Measurements from ENCODE around the gene GYPB.
"Not testable (repeated sequence)": the region's sequence is repeated elsewhere in the genome, so short reads cannot be mapped to it uniquely, and the experiment has no call there.

The GYPB gene

GRCh38 chr4:144019277-144019676 lies at the start of gene GYPB:
TSS of gene GYPB (minus strand) at chr4:144019380. CDS start at chr4:144019287, 93 bp downstream.
- in situ Hi-C loops (cut with MboI; ENCODE audit: low pct_unique_long_range_greater_than_20kb, low sequenced_read_pairs, unreplicated experiment); DNase-seq (ENCODE audit: low spot score): not testable (repeated sequence)

GRCh38 chr4:144061556-144061955 lies 42.4 kb upstream of the GYPB start:
- in situ Hi-C loops (cut with MboI; ENCODE audit: low pct_unique_long_range_greater_than_20kb, low sequenced_read_pairs, unreplicated experiment); DNase-seq (ENCODE audit: low spot score): not testable (repeated sequence)

- in situ Hi-C loops (cut with MboI; ENCODE audit: low pct_unique_long_range_greater_than_20kb, low sequenced_read_pairs, unreplicated experiment); DNase-seq (ENCODE audit: low spot score): not testable (repeated sequence)
Measured at GRCh38 chr4:144060234-144060859, 41.2 kb upstream of the GYPB start.

GRCh38 chr4:144056800-144057199 lies 37.6 kb upstream of the GYPB start:
- DNase-seq (ENCODE audit: low spot score) = no peak
- in situ Hi-C loops (cut with MboI; ENCODE audit: low pct_unique_long_range_greater_than_20kb, low sequenced_read_pairs, unreplicated experiment) = no loop called here
- TF ChIP-seq CTCF (IDR thresholded peaks at IDR 0.05; ENCODE audit: extremely low read depth, insufficient read depth, missing control alignments) = no peak

GRCh38 chr4:144055336-144055735 lies 36.2 kb upstream of the GYPB start:
- DNase-seq (ENCODE audit: low spot score); in situ Hi-C loops (cut with MboI; ENCODE audit: low pct_unique_long_range_greater_than_20kb, low sequenced_read_pairs, unreplicated experiment): not testable (repeated sequence)

GRCh38 chr4:144051494-144051893 lies 32.3 kb upstream of the GYPB start:
- in situ Hi-C loops (cut with MboI; ENCODE audit: low pct_unique_long_range_greater_than_20kb, low sequenced_read_pairs, unreplicated experiment); DNase-seq (ENCODE audit: low spot score): not testable (repeated sequence)

GRCh38 chr4:144050631-144051030 lies 31.5 kb upstream of the GYPB start:
- DNase-seq (ENCODE audit: low spot score); in situ Hi-C loops (cut with MboI; ENCODE audit: low pct_unique_long_range_greater_than_20kb, low sequenced_read_pairs, unreplicated experiment): not testable (repeated sequence)

- DNase-seq (ENCODE audit: low spot score); in situ Hi-C loops (cut with MboI; ENCODE audit: low pct_unique_long_range_greater_than_20kb, low sequenced_read_pairs, unreplicated experiment): not testable (repeated sequence)
Measured at GRCh38 chr4:144049495-144050424, 30.6 kb upstream of the GYPB start.

- DNase-seq (ENCODE audit: low spot score); in situ Hi-C loops (cut with MboI; ENCODE audit: low pct_unique_long_range_greater_than_20kb, low sequenced_read_pairs, unreplicated experiment): not testable (repeated sequence)
Measured at GRCh38 chr4:144044936-144045335, 25.8 kb upstream of the GYPB start.

- in situ Hi-C loops (cut with MboI; ENCODE audit: low pct_unique_long_range_greater_than_20kb, low sequenced_read_pairs, unreplicated experiment); DNase-seq (ENCODE audit: low spot score): not testable (repeated sequence)
Measured at GRCh38 chr4:144032580-144032979, 13.4 kb upstream of the GYPB start.

- in situ Hi-C loops (cut with MboI; ENCODE audit: low pct_unique_long_range_greater_than_20kb, low sequenced_read_pairs, unreplicated experiment); DNase-seq (ENCODE audit: low spot score): not testable (repeated sequence)
Measured at GRCh38 chr4:144031875-144032274, 12.7 kb upstream of the GYPB start.

GRCh38 chr4:144031369-144031768 lies 12.2 kb upstream of the GYPB start:
- in situ Hi-C loops (cut with MboI; ENCODE audit: low pct_unique_long_range_greater_than_20kb, low sequenced_read_pairs, unreplicated experiment); DNase-seq (ENCODE audit: low spot score): not testable (repeated sequence)

GRCh38 chr4:144030708-144031107 lies 11.5 kb upstream of the GYPB start:
- in situ Hi-C loops (cut with MboI; ENCODE audit: low pct_unique_long_range_greater_than_20kb, low sequenced_read_pairs, unreplicated experiment); DNase-seq (ENCODE audit: low spot score): not testable (repeated sequence)

GRCh38 chr4:144026682-144027081 lies 7.5 kb upstream of the GYPB start:
- in situ Hi-C loops (cut with MboI; ENCODE audit: low pct_unique_long_range_greater_than_20kb, low sequenced_read_pairs, unreplicated experiment); DNase-seq (ENCODE audit: low spot score): not testable (repeated sequence)

- DNase-seq (ENCODE audit: low spot score); in situ Hi-C loops (cut with MboI; ENCODE audit: low pct_unique_long_range_greater_than_20kb, low sequenced_read_pairs, unreplicated experiment): not testable (repeated sequence)
Measured at GRCh38 chr4:144024399-144025053, 5.3 kb upstream of the GYPB start.

GRCh38 chr4:144022772-144023400 lies 3.7 kb upstream of the GYPB start:
- DNase-seq (ENCODE audit: low spot score); in situ Hi-C loops (cut with MboI; ENCODE audit: low pct_unique_long_range_greater_than_20kb, low sequenced_read_pairs, unreplicated experiment): not testable (repeated sequence)

Measured in GM13977 (cell line).